ENCODE data around the gene ACVR1.

GRCh38 chr2:157747695-157748370 is 128.3 kb downstream of the ACVR1 start:
- TF ChIP-seq CTCF (conservative IDR thresholded peaks at IDR 0.05; ENCODE audit: low read depth, low read length), result no peak
- TF ChIP-seq EZH2 (IDR thresholded peaks at IDR 0.05; ENCODE audit: borderline replicate concordance, low read depth, low read length, poor library complexity, severe bottlenecking), result no peak
